HepG2 (cell line): ENCODE data around the gene RUBCNL. TPM values are rescaled to one million over a fixed set of nuclear protein-coding genes. Genes with fewer than 3 reads are reported as not detected.

Experiments used
- ATAC-seq: fragments of 200-7000 bp; cut with Tn5 transposase; 3 replicates; pipeline ENCODE4 v1.9.1; 2020; ENCODE audit warnings: mild to moderate bottlenecking, moderate library complexity
- BruUV-seq: library from RNA; stranded (reverse); fragments of 400-500 nt; replicated peaks from 2 replicates; lab custom pipeline; 2021; lab: Mats Ljungman, UMichigan
- CTCF ChIA-PET: fragments of 300-600 bp; formaldehyde crosslinking; extraction: SDS; loops from one replicate; lab custom pipeline; 2021; ENCODE audit warnings: low total read pairs, inconsistent platforms, low intra/inter-chr PET ratio; lab: Yijun Ruan, JAX
- POLR2A ChIA-PET: fragments of 350-600 bp; sonication (Branson Sonifier 250); formaldehyde crosslinking; loops from one replicate; lab custom pipeline; 2020; ENCODE audit warnings: antibody characterized with exemption, inconsistent platforms; lab: Yijun Ruan, JAX
- DNase-seq: peaks from one replicate; pipeline ENCODE4 v3.0.0-alpha.2; 2015; ENCODE audit warnings: low spot score
- FAIRE-seq: peaks from 3 replicates; lab custom pipeline; 2011; peaks lifted over from hg19 to GRCh38; lab: Jason Lieb, UNC
- H2AFZ ChIP-seq: one replicate; pipeline ENCODE4 v1.6.1; 2011; ENCODE audit warnings: low read length, inconsistent platforms
- H3K27ac ChIP-seq: fragments of 300-600 bp; 3 replicates; pipeline ENCODE4 v1.8.0; 2011; ENCODE audit warnings: mixed run types, mild to moderate bottlenecking, mixed read lengths, low read length, inconsistent platforms; ENCODE audit not compliant: insufficient read depth; ENCODE audit errors: extremely low read length
- H3K27me3 ChIP-seq, 2 experiments: fragments of 200-600 bp in 1 of 2; 2 replicates in 1 of 2; 3 replicates in 1 of 2; pipeline versions ENCODE4 v1.6.0 to v1.8.0; 2011; ENCODE audit warnings: low read length in 2 of 2, mild to moderate bottlenecking in 2 of 2, moderate library complexity in 2 of 2, inconsistent platforms in 1 of 2; ENCODE audit not compliant: insufficient read depth in 2 of 2, control insufficient read depth in 1 of 2
- H3K36me3 ChIP-seq, 2 experiments: fragments of 200-600 bp in 1 of 2; replicated peaks in 1 of 2; 2 replicates in 1 of 2; 3 replicates in 1 of 2; pipeline versions ENCODE4 v1.5.1 to v1.8.0; 2011; ENCODE audit warnings: low read length in 2 of 2, inconsistent platforms in 1 of 2; ENCODE audit not compliant: insufficient read depth in 2 of 2, control insufficient read depth in 1 of 2
- H3K4me1 ChIP-seq: 2 replicates; pipeline ENCODE4 v1.5.1; 2012; ENCODE audit warnings: low read length, inconsistent platforms; ENCODE audit not compliant: insufficient read depth
- H3K4me2 ChIP-seq: 2 replicates; pipeline ENCODE4 v1.6.0; 2011; ENCODE audit warnings: low read depth, low read length, inconsistent platforms
- H3K4me3 ChIP-seq, 3 experiments: fragments of 200-600 bp in 1 of 3; sonication (generic), shearing (Covaris generic) in 1 of 3; replicated peaks in 1 of 3; 2 replicates each; pipeline ENCODE4 v1.5.1; 2011 to 2016; ENCODE audit warnings: low read length in 3 of 3, inconsistent platforms in 2 of 3, low read depth in 2 of 3, mild to moderate bottlenecking in 2 of 3, control low read depth in 1 of 3, mixed read lengths in 1 of 3; ENCODE audit not compliant: insufficient read depth in 1 of 3
- H3K79me2 ChIP-seq: one replicate; pipeline ENCODE4 v1.6.1; 2011; ENCODE audit warnings: low read length, inconsistent platforms; ENCODE audit not compliant: insufficient read depth
- H3K9ac ChIP-seq: 2 replicates; pipeline ENCODE4 v1.6.0; 2011; ENCODE audit warnings: mild to moderate bottlenecking, low read depth, low read length, inconsistent platforms; ENCODE audit not compliant: insufficient read depth
- H3K9me3 ChIP-seq: 2 replicates; pipeline ENCODE4 v1.5.1; 2012; ENCODE audit warnings: mild to moderate bottlenecking, low read length
- H4K20me1 ChIP-seq: 2 replicates; pipeline ENCODE4 v1.6.0; 2011; ENCODE audit warnings: inconsistent platforms, mild to moderate bottlenecking, low read length, moderate library complexity; ENCODE audit not compliant: insufficient read depth
- GMEB1 ChIP-seq: sonication (generic); formaldehyde crosslinking; IDR thresholded peaks from 2 replicates; pipeline ENCODE4 v1.5.1; 2020; ENCODE audit warnings: missing genetic modification reagents, mild to moderate bottlenecking, borderline replicate concordance
- HNRNPLL ChIP-seq: fragments of 200-400 bp; formaldehyde crosslinking; IDR thresholded peaks from 2 replicates; pipeline ENCODE4 v1.6.1; 2017; ENCODE audit warnings: mild to moderate bottlenecking, low read depth, low read length; ENCODE audit not compliant: poor library complexity, severe bottlenecking
- IKZF4 ChIP-seq: sonication (generic); formaldehyde crosslinking; IDR thresholded peaks from 2 replicates; pipeline ENCODE4 v1.5.1; 2020; ENCODE audit warnings: borderline replicate concordance, mild to moderate bottlenecking, low read depth, missing genetic modification reagents; ENCODE audit errors: not compliant biosample characterization
- NPAS2 ChIP-seq: sonication (generic); formaldehyde crosslinking; IDR thresholded peaks from 2 replicates; pipeline ENCODE4 v1.8.0; 2022; ENCODE audit warnings: mild to moderate bottlenecking, missing genetic modification reagents, borderline replicate concordance
- ZBTB21 ChIP-seq: sonication (generic); formaldehyde crosslinking; IDR thresholded peaks from 2 replicates; pipeline ENCODE4 v1.4.0; 2020; ENCODE audit warnings: missing genetic modification reagents
- ZBTB33 ChIP-seq: sonication (generic); formaldehyde crosslinking; IDR thresholded peaks from 2 replicates; pipeline ENCODE4 v1.4.0; 2020; ENCODE audit warnings: missing genetic modification reagents
- ZBTB49 ChIP-seq: sonication (generic); formaldehyde crosslinking; IDR thresholded peaks from 2 replicates; pipeline ENCODE4 v1.4.0; 2020; ENCODE audit warnings: missing genetic modification reagents, borderline replicate concordance
- ZFP82 ChIP-seq: sonication (generic); formaldehyde crosslinking; IDR thresholded peaks from 2 replicates; pipeline ENCODE4 v1.5.1; 2020; ENCODE audit warnings: mild to moderate bottlenecking, missing genetic modification reagents, borderline replicate concordance
- ZNF770 ChIP-seq: sonication (generic); formaldehyde crosslinking; IDR thresholded peaks from 2 replicates; pipeline ENCODE4 v1.5.0; 2020; ENCODE audit warnings: mild to moderate bottlenecking, missing genetic modification reagents
- WGBS: methylation state at CpG from one replicate; pipeline ENCODE4 v1.1.6; 2017; ENCODE audit warnings: low lambda C conversion rate; 5-methylcytosine and 5-hydroxymethylcytosine counted together
- in situ Hi-C: cut with HindIII; loops from 2 replicates; pipeline ENCODE4 v1.10.0; 2017; ENCODE audit warnings: low pct_unique_long_range_greater_than_20kb; ENCODE audit not compliant: extremely low pct_ligation_motif_present
- intact Hi-C: fragments of 100-400 bp; cut with micrococcal nuclease; formaldehyde crosslinking; loops from one replicate; pipeline ENCODE4 v1.10.0; 2022; ENCODE audit not compliant: unreplicated experiment
- polyA plus RNA-seq, 8 experiments: library from polyadenylated mRNA; depleted of rRNA in 3 of 8; stranded (reverse) in 7 of 8; unstranded in 1 of 8; fragments of >200 nt; fragmentation: Illumina TruSeq in 4 of 8; extraction: Trizol in 4 of 8; gene quantifications; 2 replicates each; pipeline versions ENCODE4 v1.2.1 to v1.2.3, GENCODE V29; 2011 to 2016; ENCODE audit warnings: low read depth in 4 of 8, missing spikeins in 1 of 8, mixed read lengths in 1 of 8; ENCODE audit not compliant: insufficient read depth in 1 of 8
- total RNA-seq, 5 experiments: library from RNA; depleted of rRNA; stranded (reverse); fragments of >200 nt; fragmentation: Illumina TruSeq; extraction: Trizol; gene quantifications; 2 replicates each; pipeline ENCODE4 v1.2.3, GENCODE V29; 2016; ENCODE audit warnings: low read depth in 1 of 5
- TF ChIP-seq, protein P1 (sequence below): sonication (generic); formaldehyde crosslinking; IDR thresholded peaks from 2 replicates; pipeline ENCODE4 v1.9.0; 2021; ENCODE audit warnings: missing genetic modification reagents, mild to moderate bottlenecking, borderline replicate concordance

RUBCNL gene
- total and polyA plus RNA-seq, 2 of the 13 experiments (the other 11 are each of a cell fraction or from before 2014, with no cell fraction given): not detected

DNA sequence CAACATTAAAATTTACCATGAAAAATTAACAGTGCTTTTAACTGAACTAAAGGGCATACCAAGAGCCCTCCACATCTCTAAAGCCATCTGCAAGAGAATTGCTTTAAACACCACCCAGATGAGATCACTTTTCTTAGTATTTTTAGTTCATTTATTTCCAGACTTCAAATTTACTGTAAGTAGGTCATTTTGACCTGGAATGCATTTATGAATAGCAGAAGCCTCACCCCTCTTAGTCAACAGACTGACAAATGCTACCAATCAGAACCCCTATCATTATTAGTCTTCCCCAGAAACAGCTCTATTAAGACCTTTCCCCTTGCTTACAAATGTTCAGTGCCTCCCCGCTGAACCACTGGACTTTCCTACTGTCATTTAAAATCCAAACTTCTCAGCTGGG is 27.3 kb downstream of the RUBCNL start (continued):
- no peak for TF ChIP-seq ZBTB33 (CRISPR knock-in tag)
- TF ChIP-seq, all 625 proteins: peak for 0

DNA sequence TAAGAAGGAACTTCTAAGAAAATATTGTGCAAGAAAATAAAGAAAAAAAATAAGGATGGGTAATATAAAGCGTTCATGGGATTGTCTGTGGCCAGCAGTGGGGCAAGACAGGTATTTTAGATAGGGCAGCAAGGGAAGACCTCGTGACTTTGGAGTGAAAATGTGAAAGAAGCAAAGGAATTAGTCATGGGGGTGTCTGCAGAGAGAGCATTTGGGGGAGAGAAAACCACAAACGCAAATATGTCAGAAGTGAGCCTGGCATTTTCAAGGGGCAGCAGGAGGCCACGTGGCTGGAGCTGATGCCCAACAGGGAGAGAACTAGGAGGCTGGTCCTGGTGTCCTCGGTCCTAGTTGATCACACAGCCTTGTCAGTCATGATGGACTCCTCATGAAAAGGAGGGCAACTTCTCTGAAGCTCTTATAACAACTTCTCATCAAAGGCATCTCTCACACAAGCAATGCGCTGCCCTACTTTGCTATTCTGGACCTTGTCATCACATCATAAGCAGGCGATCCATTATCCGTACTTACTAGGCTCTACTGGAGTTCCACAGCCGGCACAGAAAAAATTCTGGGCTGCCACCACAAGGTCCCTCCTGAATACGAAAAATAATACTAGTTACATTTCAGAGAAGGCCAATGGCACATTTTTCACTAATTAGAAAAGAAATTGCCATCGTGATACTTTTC is 31.0 kb downstream of the RUBCNL start:
- in situ Hi-C loops: no loop called here
- POLR2A ChIA-PET: no interaction called here
- H3K27ac ChIP-seq: no peak overlapping the region
- no peaks in the 10 kb centered on the region for H3K79me2 ChIP-seq
- no peak for DNase-seq
- no peaks in the 10 kb centered on the region; a peak in 1 of 5 replicates for H3K27me3 ChIP-seq
- no peak for FAIRE-seq
- 34% methylated on average over 11 of the region's 11 CpGs for WGBS
- H3K4me1 ChIP-seq: peaks cover 5% of the 10 kb centered on the region; the same call in 1 of the 2 replicates
- no peak overlapping the region for H2AFZ ChIP-seq
- no peak overlapping the region for H3K4me3 ChIP-seq
- CTCF ChIA-PET: no interaction called here
- BruUV-seq: no TSS peak
- no peak overlapping the region for H3K9ac ChIP-seq
- H3K4me2 ChIP-seq: no peak overlapping the region
- no peak for ATAC-seq
- H3K9me3 ChIP-seq: no peaks in the 10 kb centered on the region
- no peaks in the 10 kb centered on the region for H4K20me1 ChIP-seq
- intact Hi-C loops: no loop called here
- no peaks in the 10 kb centered on the region for H3K36me3 ChIP-seq
- TF ChIP-seq NPAS2 (CRISPR knock-in tag): no peak
- TF ChIP-seq ZFP82: no peak
- no peak for TF ChIP-seq ZBTB21
- TF ChIP-seq HNRNPLL: no peak
- TF ChIP-seq GMEB1 (CRISPR knock-in tag): no peak
- TF ChIP-seq, protein P1, sequence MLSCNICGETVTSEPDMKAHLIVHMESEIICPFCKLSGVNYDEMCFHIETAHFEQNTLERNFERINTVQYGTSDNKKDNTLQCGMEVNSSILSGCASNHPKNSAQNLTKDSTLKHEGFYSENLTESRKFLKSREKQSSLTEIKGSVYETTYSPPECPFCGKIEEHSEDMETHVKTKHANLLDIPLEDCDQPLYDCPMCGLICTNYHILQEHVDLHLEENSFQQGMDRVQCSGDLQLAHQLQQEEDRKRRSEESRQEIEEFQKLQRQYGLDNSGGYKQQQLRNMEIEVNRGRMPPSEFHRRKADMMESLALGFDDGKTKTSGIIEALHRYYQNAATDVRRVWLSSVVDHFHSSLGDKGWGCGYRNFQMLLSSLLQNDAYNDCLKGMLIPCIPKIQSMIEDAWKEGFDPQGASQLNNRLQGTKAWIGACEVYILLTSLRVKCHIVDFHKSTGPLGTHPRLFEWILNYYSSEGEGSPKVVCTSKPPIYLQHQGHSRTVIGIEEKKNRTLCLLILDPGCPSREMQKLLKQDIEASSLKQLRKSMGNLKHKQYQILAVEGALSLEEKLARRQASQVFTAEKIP (CRISPR knock-in tag): no peak
- no peak for TF ChIP-seq ZBTB49 (CRISPR knock-in tag)
- TF ChIP-seq IKZF4 (CRISPR knock-in tag): no peak
- no peak for TF ChIP-seq ZNF770 (CRISPR knock-in tag)
